HG03108 (cell line): ENCODE data around the gene ABTB1.
A peak's percentile ranks its signal among the peaks of the same experiment; 100 is the strongest.

Experiments used
- ATAC-seq: cut with Tn5 transposase; IDR thresholded peaks from one replicate; pipeline ENCODE4 v1.9.1; 2021; ENCODE audit warnings: moderate library complexity; ENCODE audit not compliant: unreplicated experiment

The ABTB1 gene

GRCh38 chr3:127672429-127673190 lies at the start of gene ABTB1:
Gene ABTB1 (plus strand): TSS chr3:127672952. CDS start chr3:127673026, 74 bp downstream.
- ATAC-seq: peak; percentile 50

- ATAC-seq: no peak
Measured at GRCh38 chr3:127624063-127624462, 48.7 kb upstream of the ABTB1 start.

GRCh38 chr3:127625821-127626220 lies 46.9 kb upstream of the ABTB1 start:
- ATAC-seq: no peak

GRCh38 chr3:127628426-127628787 lies 44.3 kb upstream of the ABTB1 start:
- ATAC-seq: no peak

GRCh38 chr3:127628788-127629466 lies 43.8 kb upstream of the ABTB1 start, which contains the start of gene PODXL2:
Gene PODXL2 (plus strand): TSS chr3:127629185. CDS start chr3:127629220, 35 bp downstream.
- no peak for ATAC-seq

GRCh38 chr3:127629467-127630403 lies 43.0 kb upstream of the ABTB1 start:
- ATAC-seq: no peak

GRCh38 chr3:127630811-127631714 lies 41.7 kb upstream of the ABTB1 start:
- ATAC-seq: no peak

- ATAC-seq: no peak
Measured at GRCh38 chr3:127632035-127632820, 40.5 kb upstream of the ABTB1 start.

- no peak for ATAC-seq
Measured at GRCh38 chr3:127634653-127635052, 38.1 kb upstream of the ABTB1 start.

GRCh38 chr3:127637546-127637945 lies 35.2 kb upstream of the ABTB1 start:
- ATAC-seq: no peak

GRCh38 chr3:127637971-127638370 lies 34.8 kb upstream of the ABTB1 start:
- no peak for ATAC-seq

- ATAC-seq: no peak
Measured at GRCh38 chr3:127639173-127640041, 33.3 kb upstream of the ABTB1 start.

GRCh38 chr3:127640042-127640355 lies 32.8 kb upstream of the ABTB1 start:
- ATAC-seq: no peak

GRCh38 chr3:127644641-127645370 lies 27.9 kb upstream of the ABTB1 start:
- no peak for ATAC-seq

GRCh38 chr3:127645371-127646015 lies 27.3 kb upstream of the ABTB1 start:
- no peak for ATAC-seq

- no peak for ATAC-seq
Measured at GRCh38 chr3:127646501-127647046, 26.2 kb upstream of the ABTB1 start.

GRCh38 chr3:127647166-127647844 lies 25.4 kb upstream of the ABTB1 start:
- no peak for ATAC-seq
